Amygdala (tissue), 56 donors: ENCODE measurements around the gene ZNF670.

Experiments
- DNase-seq, 56 donors: peaks; one replicate each; lab custom pipeline; 2025; lab: John Stamatoyannopoulos, UW

ZNF670 gene

DNA sequence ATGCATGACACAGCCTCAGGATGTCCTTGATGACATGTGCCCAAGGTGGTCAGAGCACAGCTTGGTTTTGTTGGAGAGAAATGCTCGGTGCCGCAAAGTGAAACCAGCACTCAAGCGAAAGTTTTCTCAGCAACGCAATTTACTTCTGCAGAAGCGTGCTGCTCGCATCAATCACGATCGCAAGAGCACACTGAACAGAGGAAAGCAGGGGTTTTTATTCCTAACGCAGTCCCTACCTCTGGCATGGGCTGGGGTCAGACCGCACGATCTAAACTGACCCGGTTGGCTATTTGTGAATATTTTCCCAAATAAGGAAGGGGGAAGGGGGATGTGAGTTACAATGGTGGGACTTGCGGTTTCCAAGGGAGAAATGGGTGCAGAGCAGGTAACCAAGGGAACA, 26.4 kb upstream of the ZNF670 start:
- no peak for DNase-seq

- DNase-seq = peak; percentile 61 to 98 (median 94)
Measured at GRCh38 chr1:247103859-247104591, 25.4 kb upstream of the ZNF670 start, which contains the start of gene ZNF669. ZNF669 (minus strand) TSS chr1:247104356; CDS start chr1:247104199, 157 bp downstream.

GRCh38 chr1:247102381-247102780, 23.8 kb upstream of the ZNF670 start:
- no peak for DNase-seq

DNA sequence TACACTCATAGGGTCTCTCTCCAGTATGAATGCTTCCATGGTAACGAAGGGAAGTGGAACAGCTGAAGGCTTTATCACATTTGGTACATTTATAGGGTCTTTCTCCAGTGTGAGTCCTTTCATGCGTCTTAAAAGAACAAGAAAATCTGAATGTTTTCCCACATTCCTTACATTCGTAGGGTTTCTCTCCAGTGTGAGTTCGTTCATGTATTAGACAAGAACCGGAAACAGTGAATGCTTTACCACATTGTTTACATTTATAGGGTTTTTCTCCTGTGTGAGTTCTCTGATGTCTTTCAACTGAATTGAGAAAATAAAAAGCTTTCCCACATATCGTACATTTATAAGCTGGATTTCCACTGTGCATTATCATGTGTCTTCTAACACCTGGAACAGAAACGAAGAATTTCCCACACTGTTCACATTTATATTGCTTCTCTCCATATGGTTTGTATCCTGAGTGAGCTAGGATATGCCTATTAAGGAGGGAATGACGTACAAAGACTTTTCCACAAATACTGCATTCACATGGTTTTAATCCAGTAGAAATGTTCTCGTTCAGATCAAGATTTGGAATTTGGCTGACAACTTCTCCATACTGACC, 22.2 kb upstream of the ZNF670 start:
- DNase-seq = no peak

- no peak for DNase-seq
Measured at GRCh38 chr1:247096958-247097357, 18.3 kb upstream of the ZNF670 start.

DNA sequence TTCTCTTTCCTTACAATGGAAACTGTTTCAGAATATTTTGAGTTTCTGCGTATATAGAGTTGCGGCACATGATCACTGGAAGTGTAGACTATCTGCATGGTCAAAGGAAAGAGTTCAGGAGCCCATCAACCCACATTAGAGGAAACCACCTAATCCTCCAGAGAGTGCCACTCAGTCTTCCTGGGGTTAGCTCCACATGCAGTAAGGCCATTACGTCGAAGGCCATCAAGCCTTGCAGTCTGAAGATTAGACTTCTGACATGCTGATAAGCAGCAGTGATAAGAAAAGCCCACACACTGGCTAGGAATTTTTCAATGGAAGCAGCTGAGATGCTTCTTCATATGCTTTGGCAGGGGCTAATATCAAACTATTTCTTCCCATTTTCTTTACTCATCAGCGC, 17.9 kb upstream of the ZNF670 start:
- no peak for DNase-seq

DNA sequence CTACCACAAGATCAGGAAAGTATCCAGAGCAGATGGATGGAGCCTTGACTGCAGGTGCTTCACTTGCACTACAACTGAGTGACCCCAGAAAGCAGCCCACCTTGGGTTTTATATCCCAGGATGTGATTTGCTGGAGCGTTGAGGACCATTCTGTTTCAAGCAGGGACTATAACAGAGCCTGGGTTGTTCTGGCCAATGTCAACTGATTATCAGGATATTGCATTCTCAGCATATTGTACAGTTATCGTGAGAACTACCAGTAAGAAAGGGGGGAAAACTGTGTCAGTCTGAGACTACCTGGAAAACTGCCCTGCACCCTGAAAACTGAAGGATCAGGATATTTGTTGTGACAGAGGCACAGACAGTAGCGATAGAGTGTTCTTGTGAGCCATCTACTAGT, 17.5 kb upstream of the ZNF670 start:
- DNase-seq = no peak

DNA sequence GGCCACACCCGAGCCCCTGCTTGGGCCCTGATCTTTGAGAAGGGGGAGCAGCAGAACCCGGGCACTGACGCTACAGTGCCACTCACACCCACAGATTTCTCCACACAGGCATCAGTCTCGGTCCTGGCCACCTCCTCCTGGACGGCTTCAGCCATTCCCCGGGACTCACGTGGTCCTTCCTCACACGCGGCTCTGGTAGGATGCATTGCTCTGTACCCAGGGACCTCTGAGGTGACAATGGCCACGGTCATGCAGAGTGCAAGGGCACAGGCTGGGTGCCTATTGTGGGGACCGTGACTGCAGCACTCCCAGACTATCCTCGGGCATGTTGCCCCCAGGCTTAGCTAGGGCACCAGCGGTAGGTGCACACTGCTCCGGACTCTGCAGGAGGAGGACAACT, 11.8 kb upstream of the ZNF670 start:
- DNase-seq = no peak

- no peak for DNase-seq
Measured at GRCh38 chr1:247089616-247090375, 11.2 kb upstream of the ZNF670 start.

GRCh38 chr1:247088967-247089366, 10.4 kb upstream of the ZNF670 start:
- no peak for DNase-seq

DNA sequence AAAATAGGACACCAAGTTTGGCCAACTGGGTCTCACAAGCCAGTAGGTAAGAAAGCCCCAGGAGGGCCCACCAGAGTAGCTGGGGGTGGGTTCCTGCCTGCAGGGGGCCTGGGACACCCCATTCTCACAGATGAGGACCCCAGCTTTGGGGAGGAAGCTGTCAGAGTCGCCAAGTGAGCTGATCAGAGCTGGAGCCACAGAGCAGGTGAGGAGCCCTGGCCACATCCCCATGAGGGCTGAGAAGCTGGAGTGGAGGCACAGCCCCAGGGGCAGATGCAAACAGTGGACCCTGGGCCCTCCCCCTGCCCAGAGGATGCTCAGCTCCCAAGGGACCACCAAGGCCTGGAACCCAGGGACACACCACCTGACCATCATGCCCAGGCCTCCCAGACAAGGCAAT, 8.6 kb upstream of the ZNF670 start:
- DNase-seq = no peak

DNA sequence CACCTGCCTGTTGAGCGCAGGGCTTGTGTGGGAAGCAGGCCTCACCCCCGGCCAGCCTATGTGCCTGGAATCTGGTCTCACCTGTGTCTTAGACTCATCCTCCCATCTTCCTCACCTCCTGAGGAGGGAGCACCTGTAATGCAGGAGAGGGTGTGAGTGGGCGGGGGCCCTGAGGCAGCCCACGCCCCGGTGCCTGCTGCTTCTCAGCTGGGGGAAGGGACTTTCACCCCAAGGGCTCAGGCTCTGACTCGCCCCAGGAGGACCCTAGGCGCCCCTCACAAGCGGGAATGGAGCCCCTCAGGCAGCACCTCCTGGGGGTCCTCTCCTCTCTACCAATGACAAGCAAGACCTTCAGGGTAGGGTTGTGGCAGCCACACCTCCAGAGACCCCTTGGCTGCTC, 6.7 kb upstream of the ZNF670 start:
- no peak for DNase-seq

DNA sequence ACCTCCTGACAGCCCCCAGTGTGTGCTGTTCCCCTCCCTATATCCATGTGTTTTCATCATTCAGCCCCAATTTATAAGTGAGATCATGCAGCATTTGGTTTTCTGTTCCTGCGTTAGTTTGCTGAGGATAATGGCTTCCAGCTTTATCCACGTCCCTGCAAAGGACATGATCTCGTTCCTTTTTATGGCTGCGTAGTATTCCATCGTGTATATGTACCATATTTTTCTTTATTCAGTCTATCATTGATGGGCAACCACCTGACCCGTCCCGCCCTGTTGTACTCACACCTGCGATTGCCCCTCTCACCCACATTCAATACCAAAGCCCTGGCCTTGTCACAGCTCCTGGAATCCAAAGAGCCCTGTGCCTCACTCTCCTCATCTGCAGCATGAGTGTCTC, 6.2 kb upstream of the ZNF670 start:
- DNase-seq = no peak

DNA sequence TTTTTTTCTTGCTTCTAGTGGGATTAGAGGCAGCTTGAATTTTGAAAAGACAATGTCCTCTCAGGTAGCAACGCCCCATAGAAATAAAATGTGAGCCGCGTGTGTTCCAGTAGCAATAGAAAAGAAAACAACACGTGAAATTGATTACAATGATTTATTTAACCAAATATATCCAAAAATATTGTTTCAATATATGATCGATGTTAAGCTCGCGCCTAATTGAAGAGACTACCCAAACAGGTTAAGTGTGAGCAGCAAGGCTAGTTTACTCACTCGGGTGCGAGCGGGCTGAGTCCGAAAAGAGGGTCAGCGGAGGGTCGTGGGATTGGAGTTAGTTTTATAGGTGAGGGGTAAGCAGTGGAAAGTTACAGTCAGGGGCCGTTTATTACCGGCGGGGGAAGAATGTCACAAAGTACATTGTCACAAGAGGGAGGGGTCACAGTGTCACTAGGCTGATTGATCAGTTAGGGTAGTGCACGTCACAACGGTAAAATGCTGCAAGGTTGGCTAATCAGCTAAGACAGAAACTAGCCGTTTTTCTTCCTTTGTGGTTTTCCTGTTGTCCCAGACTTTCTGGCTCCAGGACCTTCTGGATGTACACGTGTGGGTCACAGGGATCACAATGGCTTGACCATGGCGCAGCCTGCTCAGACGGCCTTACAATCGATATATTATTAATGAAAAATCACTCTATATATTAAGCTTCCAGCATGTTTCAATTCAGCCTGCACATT, 697 bp upstream of the ZNF670 start:
- DNase-seq = no peak

- no peak for DNase-seq
Measured at GRCh38 chr1:247077876-247078257, 744 bp downstream of the ZNF670 start.

- DNase-seq = no peak
Measured at GRCh38 chr1:247077213-247077612, 1.4 kb downstream of the ZNF670 start.

DNA sequence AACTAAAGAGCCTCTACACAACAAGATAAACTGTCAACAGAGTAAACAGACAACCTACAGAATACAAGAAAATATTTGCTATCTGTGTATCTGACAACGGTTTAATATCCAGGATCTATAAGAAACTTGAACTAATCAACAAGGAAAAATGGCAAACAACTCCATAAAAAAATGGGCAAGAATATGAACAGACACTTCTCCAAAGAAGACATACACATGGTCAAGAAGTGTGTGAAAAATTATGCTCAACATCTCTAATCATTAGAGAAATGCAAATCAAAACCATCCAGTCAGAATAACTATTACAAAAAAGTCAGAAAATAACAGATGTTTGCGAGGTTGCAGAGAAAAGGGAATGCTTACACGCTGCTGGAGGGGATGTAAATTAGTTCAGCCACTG, 8.0 kb downstream of the ZNF670 start:
- DNase-seq = no peak

GRCh38 chr1:247064304-247064703, 14.3 kb downstream of the ZNF670 start:
- DNase-seq = no peak

DNA sequence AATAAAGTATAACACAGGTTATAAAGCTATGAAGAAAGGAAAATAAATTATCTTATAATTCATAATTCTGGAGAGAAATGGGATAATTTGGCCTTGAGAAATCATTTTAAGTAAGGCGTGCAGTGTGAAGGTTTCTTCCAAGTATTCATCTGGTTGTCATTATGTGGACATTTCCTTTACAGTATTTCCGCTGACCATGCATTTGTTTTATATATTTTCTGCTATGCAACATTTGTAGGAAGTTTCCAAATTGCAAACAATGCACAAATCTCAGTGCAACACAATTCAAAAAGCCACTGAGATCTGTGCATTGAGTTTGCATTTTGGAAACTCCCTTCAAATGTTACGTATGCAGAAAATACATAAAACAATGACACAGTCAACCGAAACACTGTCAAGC, 17.8 kb downstream of the ZNF670 start:
- no peak for DNase-seq

DNA sequence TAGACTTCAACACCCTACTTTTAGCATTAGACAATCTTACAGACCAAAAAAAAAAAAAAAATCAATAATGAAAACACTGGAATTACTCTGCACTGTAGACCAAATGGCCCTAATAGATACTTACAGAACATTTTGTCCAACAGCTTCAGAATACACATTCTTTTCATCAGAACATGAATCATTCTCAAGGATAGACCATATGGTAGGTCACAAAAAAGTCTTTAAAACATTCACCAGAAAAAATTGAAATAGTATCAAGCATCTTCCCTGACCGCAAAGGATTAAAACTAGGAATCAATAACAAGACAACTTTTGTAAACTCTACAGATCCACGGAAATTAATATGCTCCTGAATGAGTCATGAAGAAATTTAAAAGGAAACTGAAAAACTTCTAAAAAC, 22.5 kb downstream of the ZNF670 start:
- DNase-seq = peak in 1 of 56 donors; percentile 4

DNA sequence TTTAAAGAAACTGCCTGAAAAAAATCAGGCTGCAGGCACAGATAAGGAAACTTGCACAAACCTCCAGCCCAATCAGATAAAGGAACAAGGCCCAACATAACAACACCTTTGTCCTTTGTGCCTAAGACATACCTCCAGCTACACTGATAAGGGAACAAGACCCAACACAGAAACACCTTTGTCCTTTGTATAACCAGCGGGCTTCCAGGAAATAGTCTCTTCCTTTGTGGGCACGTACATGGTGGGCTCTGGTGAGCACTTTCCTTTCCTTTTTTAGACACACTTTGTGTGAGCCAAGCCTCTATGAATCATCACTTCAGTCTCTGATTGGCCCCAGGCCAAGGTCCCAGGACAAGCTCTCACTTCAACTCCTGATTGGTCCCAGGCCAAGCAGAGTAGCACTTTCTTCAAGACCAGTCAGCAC, 23.6 kb downstream of the ZNF670 start:
- no peak for DNase-seq
